Astrocyte of the cerebellum (primary cell): ENCODE data around the gene FAM110D.

Experiments used
- DNase-seq: peaks from one replicate; pipeline ENCODE4 v3.0.0-alpha.2; 2011; ENCODE audit warnings: low read depth
- H3K4me3 ChIP-seq: 2 replicates; pipeline ENCODE4 v1.5.1; 2011; ENCODE audit warnings: mild to moderate bottlenecking, low read depth, low read length, moderate library complexity
- in situ Hi-C: cut with HindIII; loops from 2 replicates; pipeline ENCODE4 v1.10.0; 2017; ENCODE audit warnings: low sequenced_read_pairs
- TF ChIP-seq, protein P1 (sequence below): IDR thresholded peaks from 2 replicates; pipeline ENCODE4 v1.5.1; 2012; ENCODE audit warnings: low read length, low read depth, moderate library complexity, mild to moderate bottlenecking; ENCODE audit errors: missing control alignments

Gene FAM110D

DNA sequence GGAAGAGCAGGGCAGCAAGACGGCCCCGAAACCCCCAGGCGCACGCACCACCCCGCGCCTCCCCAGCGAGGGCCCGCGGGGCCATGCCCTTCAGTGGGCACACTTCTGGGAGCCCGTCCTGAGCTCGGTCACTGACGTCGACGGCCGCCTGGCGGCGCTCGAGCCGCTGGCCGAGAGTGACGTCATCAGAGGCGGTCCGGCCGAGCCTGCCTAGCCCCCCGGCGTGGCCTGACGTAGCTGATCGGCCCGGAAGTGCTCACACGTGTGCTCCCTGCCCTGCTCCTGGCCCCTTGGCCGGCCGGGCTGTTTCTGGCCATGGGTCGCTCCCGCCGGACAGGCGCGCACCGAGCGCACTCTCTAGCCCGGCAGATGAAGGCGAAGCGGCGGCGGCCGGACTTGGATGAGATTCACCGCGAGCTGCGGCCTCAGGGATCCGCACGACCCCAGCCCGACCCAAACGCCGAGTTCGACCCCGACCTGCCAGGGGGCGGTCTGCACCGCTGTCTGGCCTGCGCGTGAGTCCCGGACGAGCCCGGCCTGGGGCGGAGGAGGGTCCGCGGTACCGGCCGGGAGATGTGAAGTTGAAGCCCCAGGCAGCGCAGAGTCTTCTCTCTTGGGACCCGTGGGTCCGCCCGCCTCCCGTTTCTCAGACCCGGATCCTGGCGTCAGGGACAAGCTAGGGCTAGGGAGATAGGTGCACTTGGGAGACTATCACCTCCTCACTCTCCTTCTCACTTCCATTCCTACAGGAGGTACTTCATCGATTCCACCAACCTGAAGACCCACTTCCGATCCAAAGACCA is 11.0 kb downstream of the FAM110D start, which contains the start of gene ZNF593:
Gene ZNF593, plus strand, starts transcription at position 240 of the 803 bp plus-strand sequence. Its CDS starts 76 bp downstream, at position 316.
- in situ Hi-C loops: no loop called here
- TF ChIP-seq, protein P1, sequence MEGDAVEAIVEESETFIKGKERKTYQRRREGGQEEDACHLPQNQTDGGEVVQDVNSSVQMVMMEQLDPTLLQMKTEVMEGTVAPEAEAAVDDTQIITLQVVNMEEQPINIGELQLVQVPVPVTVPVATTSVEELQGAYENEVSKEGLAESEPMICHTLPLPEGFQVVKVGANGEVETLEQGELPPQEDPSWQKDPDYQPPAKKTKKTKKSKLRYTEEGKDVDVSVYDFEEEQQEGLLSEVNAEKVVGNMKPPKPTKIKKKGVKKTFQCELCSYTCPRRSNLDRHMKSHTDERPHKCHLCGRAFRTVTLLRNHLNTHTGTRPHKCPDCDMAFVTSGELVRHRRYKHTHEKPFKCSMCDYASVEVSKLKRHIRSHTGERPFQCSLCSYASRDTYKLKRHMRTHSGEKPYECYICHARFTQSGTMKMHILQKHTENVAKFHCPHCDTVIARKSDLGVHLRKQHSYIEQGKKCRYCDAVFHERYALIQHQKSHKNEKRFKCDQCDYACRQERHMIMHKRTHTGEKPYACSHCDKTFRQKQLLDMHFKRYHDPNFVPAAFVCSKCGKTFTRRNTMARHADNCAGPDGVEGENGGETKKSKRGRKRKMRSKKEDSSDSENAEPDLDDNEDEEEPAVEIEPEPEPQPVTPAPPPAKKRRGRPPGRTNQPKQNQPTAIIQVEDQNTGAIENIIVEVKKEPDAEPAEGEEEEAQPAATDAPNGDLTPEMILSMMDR: peak; percentile 84
- peak within 1 kb of the TSS; percentile 91 for H3K4me3 ChIP-seq
- peak; percentile 57 for DNase-seq

DNA sequence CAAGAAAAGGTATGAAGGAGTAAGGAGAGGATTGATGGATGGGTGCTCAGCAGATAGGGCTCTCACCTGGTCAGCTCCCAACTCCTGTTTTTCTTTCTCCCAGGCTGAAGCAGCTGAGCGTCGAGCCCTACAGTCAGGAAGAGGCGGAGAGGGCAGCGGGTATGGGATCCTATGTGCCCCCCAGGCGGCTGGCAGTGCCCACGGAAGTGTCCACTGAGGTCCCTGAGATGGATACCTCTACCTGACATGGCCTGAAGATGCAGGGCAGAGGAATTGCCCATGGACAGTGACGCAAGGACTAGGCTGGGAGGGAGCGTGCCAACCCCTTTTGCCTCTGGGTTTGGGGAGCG is 11.6 kb downstream of the FAM110D start:
- in situ Hi-C loops: no loop called here
- no peak for DNase-seq
- H3K4me3 ChIP-seq: peak overlapping the region; percentile 91
- TF ChIP-seq, protein P1: no peak

DNA sequence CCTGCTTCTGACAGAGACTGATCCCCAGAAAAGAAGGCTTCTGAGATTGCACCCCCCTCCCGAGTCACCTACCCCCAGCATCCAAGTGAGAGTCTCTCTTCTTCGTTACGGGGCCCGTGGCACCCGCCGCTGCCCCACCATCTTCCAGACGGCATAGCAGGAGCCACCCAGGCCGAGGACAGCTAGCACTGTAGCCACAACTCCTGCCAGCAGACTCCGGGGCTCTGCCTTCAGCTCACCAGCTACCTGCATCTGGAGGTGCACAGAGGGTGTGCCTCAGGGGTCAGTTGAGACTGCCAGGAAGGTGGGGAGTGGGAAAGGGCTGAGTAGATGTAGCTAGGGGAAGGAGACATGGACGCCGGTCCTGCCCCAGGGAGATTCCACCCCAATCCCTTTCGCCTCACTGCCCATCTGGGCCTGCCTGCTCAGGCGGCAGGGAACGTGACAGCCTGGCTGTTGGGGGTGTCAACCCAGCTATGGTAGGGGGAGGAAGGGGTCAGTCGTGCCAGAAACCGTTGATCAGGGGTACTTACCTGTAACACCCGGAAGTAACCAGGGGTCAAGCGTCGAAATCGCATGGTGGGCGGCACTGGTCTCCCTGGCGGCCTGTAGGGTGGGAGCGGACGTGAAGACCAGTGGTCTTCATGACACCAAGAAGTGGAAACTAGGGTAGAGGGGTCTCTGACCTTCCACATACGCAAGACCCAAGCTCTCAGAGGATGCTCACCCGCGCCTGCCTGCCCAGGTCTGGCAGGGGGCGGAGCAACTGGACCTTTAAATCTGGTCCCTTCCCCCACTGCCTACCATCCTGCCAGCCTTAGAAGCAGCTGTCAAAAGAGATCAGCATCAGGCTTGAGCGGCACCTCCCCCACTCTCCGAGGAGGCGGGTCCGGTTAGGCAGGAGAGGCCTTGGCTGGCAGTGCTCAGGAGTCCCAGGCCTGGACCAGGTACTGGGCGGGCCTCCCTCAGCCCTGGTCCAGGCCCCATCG is 12.5 kb downstream of the FAM110D start, which contains the start of gene ZNF593OS:
Gene ZNF593OS, minus strand, starts transcription at position 749 of the 989 bp plus-strand sequence. Its CDS starts 171 bp downstream, at position 578.
- TF ChIP-seq, protein P1: no peak
- in situ Hi-C loops: no loop called here
- H3K4me3 ChIP-seq: peak within 1 kb of the TSS; percentile 91
- no peak for DNase-seq

DNA sequence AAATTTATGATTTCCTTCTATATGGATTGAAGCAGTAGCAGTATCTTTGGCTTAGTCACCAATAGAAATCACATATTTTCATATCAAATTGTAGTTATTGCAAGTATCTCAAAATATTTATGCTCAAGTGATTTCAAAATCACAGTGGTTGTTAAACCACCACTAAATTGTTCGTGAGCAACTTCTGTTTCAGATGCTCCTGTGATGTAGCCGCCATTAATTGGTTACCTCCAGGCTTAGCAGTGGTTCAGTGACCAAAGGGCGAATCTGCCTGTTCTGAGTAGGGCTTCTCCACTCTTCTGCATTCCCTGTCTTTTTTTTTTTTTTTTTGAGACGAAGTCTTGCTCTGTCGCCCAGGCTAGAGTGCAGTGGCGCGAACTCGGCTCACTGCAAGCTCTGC is 16.5 kb downstream of the FAM110D start:
- DNase-seq: no peak
- in situ Hi-C loops: no loop called here
- TF ChIP-seq, protein P1: no peak
- H3K4me3 ChIP-seq: no peak overlapping the region

DNA sequence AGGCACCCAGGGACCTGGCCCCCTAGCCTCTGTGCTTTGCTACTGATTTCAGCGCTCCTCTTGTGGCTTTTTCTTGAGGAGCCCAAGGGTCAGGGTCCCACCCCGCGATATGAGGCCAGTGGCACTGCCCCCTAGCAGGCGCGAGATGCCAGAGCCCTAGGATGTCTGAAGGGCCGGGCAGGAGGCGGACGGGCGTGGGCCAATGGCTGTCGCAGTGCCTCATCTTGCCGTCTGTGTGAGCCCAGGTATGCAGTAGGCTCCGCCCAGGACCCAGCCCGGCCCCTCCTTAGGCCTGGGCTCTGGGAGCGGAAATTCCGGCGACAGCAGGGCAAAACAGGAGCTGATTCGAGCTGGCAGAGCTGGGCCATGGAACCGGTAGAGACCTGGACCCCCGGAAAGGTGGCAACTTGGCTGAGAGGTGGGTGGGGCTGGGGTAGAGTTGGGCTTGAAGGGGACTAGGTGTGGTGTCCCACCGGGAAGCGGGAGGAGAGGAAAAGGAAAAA is 18.4 kb downstream of the FAM110D start, which contains the start of gene CNKSR1:
Gene CNKSR1, plus strand, starts transcription at position 310 of the 503 bp plus-strand sequence. Its CDS starts 57 bp downstream, at position 367.
- in situ Hi-C loops: no loop called here
- no peak within 1 kb of the TSS for H3K4me3 ChIP-seq
- no peak for DNase-seq
- TF ChIP-seq, protein P1: no peak

DNA sequence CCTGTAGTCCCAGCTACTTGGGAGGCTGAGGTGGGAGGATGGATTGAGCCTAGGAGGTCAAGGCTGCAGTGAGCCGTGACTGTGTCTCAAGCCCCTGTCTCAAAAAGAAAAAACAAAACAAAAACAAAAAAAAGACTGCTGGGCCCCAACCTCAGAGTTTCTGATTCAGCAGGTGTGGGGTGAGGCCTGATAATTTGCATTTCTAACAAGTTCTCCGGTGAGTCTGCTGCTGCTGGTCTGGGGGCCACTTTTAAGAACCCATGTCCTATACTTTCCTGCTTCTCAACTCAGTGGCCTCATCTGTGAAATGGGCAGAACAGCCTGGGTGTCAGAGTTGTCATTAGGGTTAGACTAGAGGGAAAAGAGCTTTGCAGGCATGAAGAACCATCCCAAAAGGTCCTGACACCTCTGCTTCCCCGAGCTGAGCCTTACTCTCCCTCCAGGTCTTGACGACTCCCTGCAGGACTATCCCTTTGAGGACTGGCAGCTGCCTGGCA is 21.2 kb downstream of the FAM110D start:
- in situ Hi-C loops: no loop called here
- H3K4me3 ChIP-seq: no peak overlapping the region
- DNase-seq: no peak
- TF ChIP-seq, protein P1: no peak
